Measurements from ENCODE around the gene SH3PXD2A. TPM values are rescaled to one million over a fixed set of nuclear protein-coding genes. Genes with fewer than 3 reads are reported as not detected.

SH3PXD2A gene
- total and polyA plus RNA-seq, 4 experiments from 2014 or later, result 0.39 to 17.5 (median 8.9) TPM

DNA sequence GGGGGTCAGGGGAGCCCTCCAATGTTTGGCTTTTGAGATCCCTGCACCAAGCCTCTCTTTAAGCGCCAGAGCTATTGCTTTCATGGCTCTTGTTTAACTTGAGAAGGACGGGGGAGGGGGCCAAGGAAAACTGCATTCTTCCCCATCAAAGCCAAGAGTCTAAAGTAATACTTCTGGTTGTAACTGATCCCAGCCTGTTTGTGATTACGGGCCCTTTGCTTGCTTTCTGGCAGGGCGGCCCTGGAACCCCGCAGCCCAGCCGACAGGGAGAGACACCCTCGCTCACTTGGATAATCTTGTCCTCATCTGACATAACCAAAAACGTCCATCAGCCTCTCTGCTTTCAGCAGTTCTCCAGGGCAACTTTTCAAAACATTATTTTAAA is 207.1 kb downstream of the SH3PXD2A start:
- Histone ChIP-seq H3K36me3 (ENCODE audit: insufficient read depth, low read length) (no peaks in the 10 kb centered on the region), H3K27ac (ENCODE audit: low read depth, low read length) (no peak overlapping the region), H3K4me1 (ENCODE audit: insufficient read depth, low read length) (no peaks in the 10 kb centered on the region), H3K9me3 (ENCODE audit: control insufficient read depth in 1 of 2, low read length in 2 of 2) (no peaks in the 10 kb centered on the region), H3K27me3 (ENCODE audit: insufficient read depth, low read length) (no peaks in the 10 kb centered on the region), H3K4me3 (ENCODE audit: low read length in 2 of 2) (no peak overlapping the region)
- DNase-seq, result no peak
- intact Hi-C loops (cut with micrococcal nuclease), result no loop called here
- H3K27ac Mint-ChIP-seq, result no peak overlapping the region
- no peaks in the 10 kb centered on the region for H3K27me3 Mint-ChIP-seq
- no peaks in the 10 kb centered on the region for H3K9me3 Mint-ChIP-seq
- H3K36me3 Mint-ChIP-seq, result peaks cover 0 to 2% of the 10 kb centered on the region in 2 donors
- H3K4me1 Mint-ChIP-seq, result peaks cover 0 to 14% (median under 1%) of the 10 kb centered on the region in 4 donors
- CTCF ChIA-PET (ENCODE audit: partially characterized antibody), result no interaction called here
- H3K4me3 Mint-ChIP-seq, result no peak overlapping the region
- POLR2A ChIA-PET (ENCODE audit: partially characterized antibody), result no interaction called here

DNA sequence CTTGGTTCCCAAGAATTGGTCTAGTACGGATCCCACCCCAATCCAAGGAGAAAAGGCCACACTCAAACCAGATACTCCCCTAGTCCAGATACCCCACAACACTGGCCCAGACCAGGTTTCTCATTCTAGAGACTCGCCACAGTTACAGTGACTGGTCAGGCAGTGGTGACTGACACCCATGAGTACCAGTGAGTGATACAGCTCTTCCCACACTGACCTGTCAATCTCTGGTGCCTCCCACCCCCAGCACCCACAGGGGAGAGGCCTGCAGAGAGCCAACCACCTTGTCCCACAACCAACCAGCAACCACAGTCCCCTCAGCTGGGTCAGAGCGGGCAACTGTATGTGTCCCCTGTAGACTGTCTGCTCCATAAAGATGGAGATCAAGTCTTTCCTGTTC is 209.1 kb downstream of the SH3PXD2A start:
- Histone ChIP-seq H3K27ac (ENCODE audit: low read depth, low read length) (no peak overlapping the region), H3K4me3 (ENCODE audit: low read length in 2 of 2) (no peak overlapping the region), H3K27me3 (ENCODE audit: insufficient read depth, low read length) (no peaks in the 10 kb centered on the region), H3K36me3 (ENCODE audit: insufficient read depth, low read length) (no peaks in the 10 kb centered on the region), H3K4me1 (ENCODE audit: insufficient read depth, low read length) (no peaks in the 10 kb centered on the region), H3K9me3 (ENCODE audit: control insufficient read depth in 1 of 2, low read length in 2 of 2) (no peaks in the 10 kb centered on the region)
- Mint-ChIP-seq H3K36me3 (peaks cover 0 to 2% of the 10 kb centered on the region in 2 donors), H3K27me3 (no peaks in the 10 kb centered on the region), H3K4me1 (peaks cover 0 to 7% (median under 1%) of the 10 kb centered on the region in 4 donors), H3K27ac (peak overlapping the region in 1 of 7 donors; percentile 32), H3K4me3 (no peak overlapping the region), H3K9me3 (no peaks in the 10 kb centered on the region)
- ChIA-PET CTCF (ENCODE audit: partially characterized antibody) (no interaction called here), POLR2A (ENCODE audit: partially characterized antibody) (no interaction called here)
- DNase-seq, result no peak
- intact Hi-C loops (cut with micrococcal nuclease), result no loop called here

DNA sequence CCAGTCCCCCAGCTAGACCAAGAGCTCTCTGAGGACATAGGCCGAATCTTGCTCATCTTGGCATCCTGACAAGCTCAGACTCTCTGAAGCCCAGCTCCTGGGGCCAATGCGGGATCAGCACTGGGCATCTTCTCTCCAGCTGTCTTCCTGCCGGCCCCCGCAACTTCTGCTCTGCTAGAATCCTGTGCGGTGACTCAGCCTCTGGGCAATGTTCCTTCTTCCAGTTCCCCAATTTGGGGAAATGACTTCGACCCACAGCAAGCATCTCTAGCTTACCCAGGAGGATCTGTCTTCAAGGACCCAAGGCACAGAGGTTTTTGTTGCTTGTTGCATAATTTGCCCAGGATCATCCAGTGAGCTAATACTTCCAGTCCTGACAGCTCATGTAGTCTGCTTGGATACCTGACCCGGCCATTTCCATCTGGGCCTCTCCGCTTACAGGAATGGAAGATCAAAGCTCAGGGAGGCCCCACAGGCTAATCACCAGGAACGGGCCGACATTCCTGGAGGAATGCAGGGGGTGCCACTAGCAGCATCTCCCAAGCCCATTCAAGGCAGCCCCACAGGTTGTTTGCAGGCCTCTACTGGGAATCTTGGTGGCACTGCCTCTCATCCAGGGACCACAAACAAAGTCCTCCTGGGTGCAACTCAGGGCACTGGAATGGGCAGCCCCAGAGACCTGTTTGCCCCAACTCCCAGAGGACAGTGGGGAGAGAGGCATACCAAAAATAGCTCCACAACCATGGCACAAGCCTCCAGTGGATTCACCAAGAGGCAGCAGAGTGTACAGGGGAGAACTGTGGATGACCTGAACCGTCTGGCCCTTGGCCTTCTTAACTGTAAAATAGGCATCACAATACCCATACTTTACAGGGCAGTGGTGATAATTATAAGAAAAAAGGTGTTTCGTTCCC is 210.0 kb downstream of the SH3PXD2A start:
- Mint-ChIP-seq H3K4me3 (no peak overlapping the region), H3K27ac (no peak overlapping the region), H3K27me3 (no peaks in the 10 kb centered on the region), H3K9me3 (no peaks in the 10 kb centered on the region), H3K36me3 (peaks cover 0 to 2% of the 10 kb centered on the region in 2 donors), H3K4me1 (peaks cover 0 to 1% (median 0%) of the 10 kb centered on the region in 4 donors)
- Histone ChIP-seq H3K27ac (ENCODE audit: low read depth, low read length) (no peak overlapping the region), H3K27me3 (ENCODE audit: insufficient read depth, low read length) (no peaks in the 10 kb centered on the region), H3K4me1 (ENCODE audit: insufficient read depth, low read length) (no peaks in the 10 kb centered on the region), H3K9me3 (ENCODE audit: control insufficient read depth in 1 of 2, low read length in 2 of 2) (no peaks in the 10 kb centered on the region), H3K36me3 (ENCODE audit: insufficient read depth, low read length) (no peaks in the 10 kb centered on the region), H3K4me3 (ENCODE audit: low read length in 2 of 2) (no peak overlapping the region)
- ChIA-PET POLR2A (ENCODE audit: partially characterized antibody) (no interaction called here), CTCF (ENCODE audit: partially characterized antibody) (no interaction called here)
- intact Hi-C loops (cut with micrococcal nuclease), result no loop called here
- DNase-seq, result no peak

DNA sequence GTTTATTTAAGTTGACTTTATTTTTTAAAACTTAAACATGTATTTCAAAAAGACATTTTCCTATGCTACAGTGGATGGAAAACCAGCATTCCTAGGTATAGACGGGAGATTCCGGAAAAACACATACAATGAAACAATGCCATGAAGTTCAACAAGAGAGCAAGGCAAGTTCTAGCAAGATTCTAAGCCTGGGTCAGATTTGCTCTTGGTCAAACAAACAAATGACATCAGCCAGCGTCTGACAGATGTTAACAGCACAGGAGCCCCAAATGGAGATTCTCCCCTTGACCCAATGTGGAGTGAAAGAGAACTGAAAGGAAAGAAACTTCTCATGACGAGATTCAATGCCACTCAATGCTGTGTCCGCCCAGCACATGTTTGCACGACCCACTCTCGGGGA is 212.0 kb downstream of the SH3PXD2A start:
- ChIA-PET CTCF (ENCODE audit: partially characterized antibody) (no interaction called here), POLR2A (ENCODE audit: partially characterized antibody) (no interaction called here)
- DNase-seq, result no peak
- H3K4me3 Mint-ChIP-seq, result no peak overlapping the region
- Histone ChIP-seq H3K4me3 (ENCODE audit: low read length in 2 of 2) (no peak overlapping the region), H3K36me3 (ENCODE audit: insufficient read depth, low read length) (no peaks in the 10 kb centered on the region), H3K4me1 (ENCODE audit: insufficient read depth, low read length) (no peaks in the 10 kb centered on the region), H3K9me3 (ENCODE audit: control insufficient read depth in 1 of 2, low read length in 2 of 2) (no peaks in the 10 kb centered on the region), H3K27me3 (ENCODE audit: insufficient read depth, low read length) (no peaks in the 10 kb centered on the region), H3K27ac (ENCODE audit: low read depth, low read length) (no peak overlapping the region)
- intact Hi-C loops (cut with micrococcal nuclease), result no loop called here
- no peaks in the 10 kb centered on the region for H3K9me3 Mint-ChIP-seq
- no peak overlapping the region for H3K27ac Mint-ChIP-seq
- H3K27me3 Mint-ChIP-seq, result no peaks in the 10 kb centered on the region
- peaks cover 0 to 5% (median 0%) of the 10 kb centered on the region in 4 donors for H3K4me1 Mint-ChIP-seq
- H3K36me3 Mint-ChIP-seq, result peaks cover 0 to 3% of the 10 kb centered on the region in 2 donors

DNA sequence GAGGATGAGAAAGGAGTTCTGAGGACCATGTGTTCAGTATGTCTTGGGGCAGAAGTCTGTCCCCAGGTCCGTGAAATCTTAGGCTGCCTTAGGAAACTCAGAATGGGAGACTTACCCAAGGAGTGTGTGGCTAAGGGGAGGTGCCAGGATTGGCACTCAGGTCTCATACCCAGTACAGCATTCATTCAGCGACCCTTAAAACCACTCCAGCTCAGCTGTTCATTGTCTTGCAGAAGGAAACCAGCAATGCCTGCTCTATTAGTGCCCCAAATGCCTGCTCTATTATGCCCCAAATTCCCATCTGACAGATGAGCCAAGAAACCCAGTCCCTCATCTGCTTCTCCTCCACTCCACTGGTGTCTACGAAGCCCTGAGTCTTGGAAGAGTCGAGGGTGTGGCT is 214.1 kb downstream of the SH3PXD2A start:
- no peaks in the 10 kb centered on the region for H3K9me3 ChIP-seq (ENCODE audit: control insufficient read depth in 1 of 2, low read length in 2 of 2)
- no peak overlapping the region for H3K27ac Mint-ChIP-seq
- no peak overlapping the region for H3K4me3 ChIP-seq (ENCODE audit: low read length in 2 of 2)
- H3K27me3 ChIP-seq (ENCODE audit: insufficient read depth, low read length), result no peaks in the 10 kb centered on the region
- ChIA-PET CTCF (ENCODE audit: partially characterized antibody) (no interaction called here), POLR2A (ENCODE audit: partially characterized antibody) (no interaction called here)
- no peaks in the 10 kb centered on the region for H3K4me1 ChIP-seq (ENCODE audit: insufficient read depth, low read length)
- no peaks in the 10 kb centered on the region for H3K27me3 Mint-ChIP-seq
- no peak overlapping the region for H3K27ac ChIP-seq (ENCODE audit: low read depth, low read length)
- peaks cover 0 to 3% of the 10 kb centered on the region in 2 donors for H3K36me3 Mint-ChIP-seq
- H3K9me3 Mint-ChIP-seq, result no peaks in the 10 kb centered on the region
- H3K4me1 Mint-ChIP-seq, result peaks cover 0 to 5% (median 0%) of the 10 kb centered on the region in 4 donors
- H3K36me3 ChIP-seq (ENCODE audit: insufficient read depth, low read length), result no peaks in the 10 kb centered on the region
- intact Hi-C loops (cut with micrococcal nuclease), result no loop called here
- no peak overlapping the region for H3K4me3 Mint-ChIP-seq
- no peak for DNase-seq

DNA sequence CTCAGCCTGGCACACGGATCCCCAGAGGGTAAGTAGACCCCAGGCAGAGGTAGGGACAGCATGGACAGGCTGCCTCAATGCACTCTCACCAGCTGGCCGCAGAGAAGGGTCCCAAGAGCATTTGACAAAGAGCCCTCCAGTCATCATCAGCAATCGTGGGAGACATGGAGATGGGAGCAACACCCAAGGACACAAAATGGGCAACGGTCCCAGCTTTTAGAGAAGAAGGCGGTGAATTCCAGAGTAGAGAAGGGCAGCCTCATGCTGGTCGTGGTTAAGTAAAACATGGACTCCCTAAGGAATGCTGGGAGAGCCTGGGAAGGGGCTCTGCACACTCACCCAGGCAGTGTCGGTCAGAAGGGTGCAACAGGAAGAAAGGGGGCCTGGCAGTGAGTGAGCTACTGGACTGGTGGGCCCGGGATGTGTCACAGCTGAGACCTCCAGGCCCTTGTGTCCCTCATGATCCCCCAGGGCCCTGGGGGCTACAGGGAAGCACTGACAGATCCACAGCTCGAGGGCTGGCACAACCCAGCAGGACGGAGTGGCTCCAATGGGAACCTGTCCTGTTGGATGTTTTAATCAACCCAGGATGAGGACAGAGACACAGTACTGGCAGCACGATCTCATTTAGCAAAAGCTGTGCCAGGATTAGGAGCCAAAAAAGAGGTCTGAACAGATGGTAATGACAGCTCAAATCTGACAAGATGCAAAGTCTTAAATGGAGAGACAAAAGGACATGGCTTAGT is 214.8 kb downstream of the SH3PXD2A start:
- Mint-ChIP-seq H3K27me3 (no peaks in the 10 kb centered on the region), H3K27ac (no peak overlapping the region), H3K36me3 (peaks cover 0 to 1% of the 10 kb centered on the region in 2 donors), H3K9me3 (no peaks in the 10 kb centered on the region), H3K4me1 (peaks cover 0 to 5% (median 0%) of the 10 kb centered on the region in 4 donors), H3K4me3 (no peak overlapping the region)
- Histone ChIP-seq H3K27ac (ENCODE audit: low read depth, low read length) (no peak overlapping the region), H3K36me3 (ENCODE audit: insufficient read depth, low read length) (no peaks in the 10 kb centered on the region), H3K4me3 (ENCODE audit: low read length in 2 of 2) (no peak overlapping the region), H3K27me3 (ENCODE audit: insufficient read depth, low read length) (no peaks in the 10 kb centered on the region), H3K4me1 (ENCODE audit: insufficient read depth, low read length) (no peaks in the 10 kb centered on the region), H3K9me3 (ENCODE audit: control insufficient read depth in 1 of 2, low read length in 2 of 2) (no peaks in the 10 kb centered on the region)
- no peak for DNase-seq
- POLR2A ChIA-PET (ENCODE audit: partially characterized antibody), result no interaction called here
- CTCF ChIA-PET (ENCODE audit: partially characterized antibody), result no interaction called here
- intact Hi-C loops (cut with micrococcal nuclease), result no loop called here

DNA sequence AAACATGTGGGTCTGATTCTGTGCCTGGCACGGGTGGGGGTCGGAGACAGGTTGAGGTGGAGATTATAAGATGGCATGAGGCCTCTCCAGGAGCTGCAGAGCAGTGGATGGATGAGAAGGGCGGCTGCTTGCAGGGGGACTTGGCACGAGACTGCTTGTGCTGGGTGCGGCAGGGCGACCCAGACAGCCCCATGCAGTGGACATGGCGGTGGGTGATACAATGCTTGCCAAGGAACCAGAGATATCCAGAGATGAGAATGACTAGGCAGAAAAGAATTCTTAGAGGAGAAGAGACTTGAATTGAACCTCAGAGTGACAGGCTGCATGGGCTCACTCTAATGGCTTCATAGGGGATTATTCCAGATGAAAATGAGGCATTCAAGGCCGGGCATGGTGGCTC is 216.4 kb downstream of the SH3PXD2A start:
- H3K36me3 Mint-ChIP-seq, result peaks cover 0 to 1% of the 10 kb centered on the region in 2 donors
- intact Hi-C loops (cut with micrococcal nuclease), result no loop called here
- Histone ChIP-seq H3K36me3 (ENCODE audit: insufficient read depth, low read length) (no peaks in the 10 kb centered on the region), H3K27me3 (ENCODE audit: insufficient read depth, low read length) (no peaks in the 10 kb centered on the region), H3K9me3 (ENCODE audit: control insufficient read depth in 1 of 2, low read length in 2 of 2) (no peaks in the 10 kb centered on the region), H3K4me3 (ENCODE audit: low read length in 2 of 2) (no peak overlapping the region), H3K4me1 (ENCODE audit: insufficient read depth, low read length) (no peaks in the 10 kb centered on the region), H3K27ac (ENCODE audit: low read depth, low read length) (no peak overlapping the region)
- ChIA-PET POLR2A (ENCODE audit: partially characterized antibody) (no interaction called here), CTCF (ENCODE audit: partially characterized antibody) (no interaction called here)
- DNase-seq, result no peak
- no peak overlapping the region for H3K4me3 Mint-ChIP-seq
- H3K27ac Mint-ChIP-seq, result no peak overlapping the region
- H3K27me3 Mint-ChIP-seq, result no peaks in the 10 kb centered on the region
- no peaks in the 10 kb centered on the region for H3K9me3 Mint-ChIP-seq
- H3K4me1 Mint-ChIP-seq, result peaks cover 0 to 5% (median 0%) of the 10 kb centered on the region in 4 donors
